Measurements from ENCODE around the gene QSOX1. TPM values are rescaled to one million over a fixed set of nuclear protein-coding genes. Genes with fewer than 3 reads are reported as not detected.
"Not testable (repeated sequence)": the region's sequence is repeated elsewhere in the genome, so short reads cannot be mapped to it uniquely, and the experiment has no call there.

Gene QSOX1
- total RNA-seq, 4 donors from 2014 or later = 19.6 to 45.2 (median 28.4) TPM

GRCh38 chr1:180198611-180199010, 43.9 kb downstream of the QSOX1 start:
- Histone ChIP-seq H3K4me3 (replicated peaks in 1 of 3) (no peak overlapping the region), H3K36me3 (no peaks in the 10 kb centered on the region), H3K27me3 (no peaks in the 10 kb centered on the region), H3K4me1 (no peaks in the 10 kb centered on the region), H3K27ac (no peak overlapping the region), H3K9me3 (no peaks in the 10 kb centered on the region)
- TF ChIP-seq CTCF (IDR thresholded peaks at IDR 0.05) (no peak), POLR2A (IDR thresholded peaks at IDR 0.05) (no peak)
- 92 to 100% methylated on average over 2 to 5 of the region's 5 CpGs for WGBS, 2 donors
- no peak for DNase-seq
- intact Hi-C loops (cut with DNase I) = no loop called here

- Histone ChIP-seq H3K4me3 (replicated peaks in 1 of 3) (no peak overlapping the region), H3K27ac (no peak overlapping the region), H3K4me1 (no peaks in the 10 kb centered on the region), H3K9me3 (no peaks in the 10 kb centered on the region), H3K36me3 (no peaks in the 10 kb centered on the region), H3K27me3 (no peaks in the 10 kb centered on the region)
- DNase-seq = no peak
- WGBS, 2 donors = 90 to 96% methylated on average over 11 to 12 of the region's 12 CpGs
- TF ChIP-seq POLR2A (IDR thresholded peaks at IDR 0.05) (no peak), CTCF (IDR thresholded peaks at IDR 0.05) (no peak)
- intact Hi-C loops (cut with DNase I) = no loop called here
Observed at GRCh38 chr1:180199018-180199417, 44.3 kb downstream of the QSOX1 start.

- intact Hi-C loops (cut with DNase I) = no loop called here
- WGBS, 2 donors = 85 to 91% methylated on average over 4 to 6 of the region's 7 CpGs
- no peak for DNase-seq
Observed at GRCh38 chr1:180201451-180202200, 47.0 kb downstream of the QSOX1 start.

GRCh38 chr1:180202588-180202987, 47.9 kb downstream of the QSOX1 start:
- WGBS, 2 donors = 89 to 91% methylated on average over 5 of the region's 5 CpGs
- H3K27me3 ChIP-seq; DNase-seq; H3K36me3 ChIP-seq; H3K4me3 ChIP-seq (replicated peaks in 1 of 3); H3K9me3 ChIP-seq; H3K4me1 ChIP-seq; intact Hi-C loops (cut with DNase I); H3K27ac ChIP-seq: not testable (repeated sequence)

More at GRCh38 chr1:180201451-180202200, 47.0 kb downstream of the QSOX1 start:
- Histone ChIP-seq H3K36me3 (no peaks in the 10 kb centered on the region), H3K4me3 (replicated peaks in 1 of 3) (no peak overlapping the region), H3K4me1 (no peaks in the 10 kb centered on the region), H3K27ac (no peak overlapping the region), H3K27me3 (no peaks in the 10 kb centered on the region), H3K9me3 (no peaks in the 10 kb centered on the region)
- TF ChIP-seq CTCF (IDR thresholded peaks at IDR 0.05) (no peak), POLR2A (IDR thresholded peaks at IDR 0.05) (no peak)

GRCh38 chr1:180204231-180204630, 49.6 kb downstream of the QSOX1 start:
- no peaks in the 10 kb centered on the region for H3K36me3 ChIP-seq
- no peak overlapping the region for H3K4me3 ChIP-seq (replicated peaks in 1 of 3)
- no peaks in the 10 kb centered on the region for H3K9me3 ChIP-seq
- WGBS, 2 donors = 83 to 84% methylated on average over 5 to 6 of the region's 6 CpGs
- no peak for DNase-seq
- intact Hi-C loops (cut with DNase I) = no loop called here
- TF ChIP-seq CTCF (IDR thresholded peaks at IDR 0.05) = no peak
- no peak for TF ChIP-seq POLR2A (IDR thresholded peaks at IDR 0.05)
- no peaks in the 10 kb centered on the region for H3K27me3 ChIP-seq
- no peaks in the 10 kb centered on the region for H3K4me1 ChIP-seq
- no peak overlapping the region for H3K27ac ChIP-seq

Measured in thyroid gland (tissue), 4 donors.